AG04450 (cell line): ENCODE results near the gene LUC7L3. TPM values are rescaled to one million over a fixed set of nuclear protein-coding genes. Genes with fewer than 3 reads are reported as not detected.

Experiments
- CTCF ChIA-PET: fragments of 300-600, 350-600 bp; formaldehyde crosslinking; extraction: SDS; loops from one replicate; lab custom pipeline; 2022; ENCODE audit warnings: antibody characterized with exemption, inconsistent platforms; lab: Charles Lee
- POLR2A ChIA-PET: fragments of 350-600 bp; formaldehyde crosslinking; extraction: SDS; loops from one replicate; lab custom pipeline; 2021; ENCODE audit warnings: antibody characterized with exemption, inconsistent platforms; lab: Yijun Ruan, JAX
- DNase-seq: peaks from one replicate; pipeline ENCODE4 v3.0.0-alpha.2; 2011; ENCODE audit warnings: low read depth, low spot score
- H3K27ac ChIP-seq: one replicate; pipeline ENCODE4 v1.5.1; 2012; ENCODE audit warnings: low read depth, low read length, control low read depth
- H3K27me3 ChIP-seq: one replicate; pipeline ENCODE4 v1.6.0; 2012; ENCODE audit warnings: low read length; ENCODE audit not compliant: control insufficient read depth, insufficient read depth
- H3K4me3 ChIP-seq: 2 replicates; pipeline ENCODE4 v1.5.1; 2011; ENCODE audit warnings: mild to moderate bottlenecking, low read depth, low read length, control low read depth
- H3K9me3 ChIP-seq: 2 replicates; pipeline ENCODE4 v1.5.1; 2012; ENCODE audit warnings: low read length; ENCODE audit not compliant: control insufficient read depth, insufficient read depth
- CTCF ChIP-seq: IDR thresholded peaks from 2 replicates; pipeline ENCODE4 v1.5.1; 2011; ENCODE audit warnings: low read depth, low read length, control low read depth, inconsistent platforms
- polyA plus RNA-seq: library from polyadenylated mRNA; depleted of rRNA; stranded (reverse); fragments of >200 nt; gene quantifications from 2 replicates; pipeline ENCODE4 v1.2.3, GENCODE V29; 2011

LUC7L3 gene
- polyA plus RNA-seq, 1 experiment: 120 TPM

- CTCF ChIA-PET: interaction anchor here (1.0 to 4.4 kb wide), 3 partner anchors 17 to 215 kb away, joined by 3 to 37 read pairs (median 10); no protein-coding TSS in a partner anchor
- POLR2A ChIA-PET: no interaction called here
- no peak for TF ChIP-seq CTCF
Measured at GRCh38 chr17:50765454-50766221, 46.2 kb downstream of the LUC7L3 start.

GRCh38 chr17:50766222-50767023 lies 47.0 kb downstream of the LUC7L3 start:
- ChIA-PET CTCF (interaction anchor here (1.1 kb wide), 1 partner anchor 75 kb away, joined by 4 read pairs; no protein-coding TSS in a partner anchor), POLR2A (no interaction called here)
- H3K27me3 ChIP-seq: peaks cover 7% of the 10 kb centered on the region
- H3K27ac ChIP-seq: no peak overlapping the region
- no peak for DNase-seq
- H3K9me3 ChIP-seq: no peaks in the 10 kb centered on the region
- no peak for TF ChIP-seq CTCF
- no peak overlapping the region for H3K4me3 ChIP-seq

More at GRCh38 chr17:50765454-50766221, 46.2 kb downstream of the LUC7L3 start:
- Histone ChIP-seq H3K4me3 (no peak overlapping the region), H3K9me3 (no peaks in the 10 kb centered on the region), H3K27me3 (peaks cover 7% of the 10 kb centered on the region), H3K27ac (no peak overlapping the region)
- no peak for DNase-seq

GRCh38 chr17:50767030-50767429 lies 47.6 kb downstream of the LUC7L3 start:
- TF ChIP-seq CTCF: no peak
- ChIA-PET CTCF (interaction anchor here (1.1 to 1.4 kb wide), 2 partner anchors 16 to 74 kb away, joined by 4 to 7 read pairs; no protein-coding TSS in a partner anchor), POLR2A (no interaction called here)

GRCh38 chr17:50767446-50767845 lies 48.0 kb downstream of the LUC7L3 start, which contains the start of gene ANKRD40CL:
ANKRD40CL (minus strand) TSS chr17:50767518; CDS start chr17:50766913, 605 bp downstream.
- no peak for DNase-seq
- POLR2A ChIA-PET: no interaction called here

More at GRCh38 chr17:50767030-50767429, 47.6 kb downstream of the LUC7L3 start:
- no peak overlapping the region for H3K4me3 ChIP-seq
- peaks cover 7% of the 10 kb centered on the region for H3K27me3 ChIP-seq
- no peak overlapping the region for H3K27ac ChIP-seq
- no peaks in the 10 kb centered on the region for H3K9me3 ChIP-seq
- no peak for DNase-seq

More at GRCh38 chr17:50767446-50767845, 48.0 kb downstream of the LUC7L3 start, which contains the start of gene ANKRD40CL:
- Histone ChIP-seq H3K27me3 (peaks cover 7% of the 10 kb centered on the region), H3K27ac (no peak within 1 kb of the TSS), H3K4me3 (no peak within 1 kb of the TSS), H3K9me3 (no peaks in the 10 kb centered on the region)
- TF ChIP-seq CTCF: no peak
- CTCF ChIA-PET: interaction anchor here (0.5 to 1.4 kb wide), 3 partner anchors 15 to 74 kb away, joined by 3 to 7 read pairs (median 4); no protein-coding TSS in a partner anchor
